A549 (cell line): Measurements from ENCODE around the gene VPS35L. TPM values are rescaled to one million over a fixed set of nuclear protein-coding genes. Genes with fewer than 3 reads are reported as not detected.

Source experiments
- ATAC-seq, 2 experiments: fragments of 200-7000 bp in 1 of 2; fragments of >200 bp in 1 of 2; cut with Nextera tagmentation in 1 of 2; cut with Tn5 transposase in 1 of 2; 3 replicates each; pipeline versions ENCODE4 v1.8.0 to v1.9.1; 2018 to 2020; ENCODE audit warnings: mild to moderate bottlenecking in 1 of 2, moderate library complexity in 1 of 2
- CTCF ChIA-PET: fragments of 300-600 bp; sonication (Branson Sonifier 250); formaldehyde crosslinking; extraction: SDS; loops from one replicate; lab custom pipeline; 2021; ENCODE audit warnings: antibody characterized with exemption, inconsistent platforms; lab: Yijun Ruan, JAX
- POLR2A ChIA-PET: fragments of 350-600 bp; formaldehyde crosslinking; extraction: SDS; loops from one replicate; lab custom pipeline; 2021; ENCODE audit warnings: antibody characterized with exemption, inconsistent platforms; lab: Yijun Ruan, JAX
- DNase-seq, 2 experiments: peaks; one replicate each; pipeline versions ENCODE4 v3.0.0 to v3.0.0-alpha.2; 2011 to 2016; ENCODE audit warnings: low read depth in 1 of 2, low spot score in 1 of 2
- FAIRE-seq: peaks from 2 replicates; lab custom pipeline; 2011; peaks lifted over from hg19 to GRCh38; lab: Jason Lieb, UNC
- H3K27ac ChIP-seq, 2 experiments: fragments of >200 bp; sonication (Bioruptor Twin); formaldehyde crosslinking; 3 replicates each; pipeline ENCODE4 v1.5.1; 2016 to 2017
- H3K4me1 ChIP-seq: fragments of >200 bp; sonication (Bioruptor Twin); formaldehyde crosslinking; 3 replicates; pipeline ENCODE4 v1.6.1; 2016
- H3K4me2 ChIP-seq: fragments of >200 bp; sonication (Bioruptor Twin); formaldehyde crosslinking; 3 replicates; pipeline ENCODE4 v1.6.1; 2016
- H3K4me3 ChIP-seq: fragments of >200 bp; sonication (Bioruptor Twin); formaldehyde crosslinking; 3 replicates; pipeline ENCODE4 v1.5.1; 2016
- H3K9me3 ChIP-seq: fragments of >200 bp; sonication (Bioruptor Twin); formaldehyde crosslinking; 3 replicates; pipeline ENCODE4 v1.6.1; 2016
- CBX8 ChIP-seq: fragments of 200-600 bp; sonication (generic); IDR thresholded peaks from 2 replicates; pipeline ENCODE4 v1.6.1; 2016
- CEBPB ChIP-seq, 2 experiments: fragments of >200 bp in 1 of 2; sonication (Bioruptor Twin) in 1 of 2; formaldehyde crosslinking in 1 of 2; IDR thresholded peaks; 2 replicates each; pipeline ENCODE4 v1.6.1; 2012 to 2016
- CHD2 ChIP-seq: fragments of 150-350 bp; IDR thresholded peaks from 2 replicates; pipeline ENCODE4 v1.6.1; 2014; ENCODE audit warnings: low read length; ENCODE audit not compliant: partially characterized antibody
- ELK1 ChIP-seq: fragments of 150-350 bp; IDR thresholded peaks from 2 replicates; pipeline ENCODE4 v1.6.1; 2014; ENCODE audit warnings: low read depth, mild to moderate bottlenecking, low read length
- FOSL2 ChIP-seq, 2 experiments: fragments of 450-650 bp in 1 of 2; fragments of >200 bp in 1 of 2; sonication (Bioruptor Twin) in 1 of 2; formaldehyde crosslinking; IDR thresholded peaks; 2 replicates each; pipeline versions ENCODE4 v1.5.0 to v1.6.1; 2016 to 2020; ENCODE audit warnings: mild to moderate bottlenecking in 1 of 2, moderate library complexity in 1 of 2
- FOXS1 ChIP-seq: fragments of 250-450 bp; sonication (Bioruptor Pico); IDR thresholded peaks from 2 replicates; pipeline ENCODE4 v1.5.0; 2020; ENCODE audit warnings: mild to moderate bottlenecking, moderate library complexity
- GATA3 ChIP-seq: IDR thresholded peaks from 2 replicates; pipeline ENCODE4 v1.6.1; 2012; ENCODE audit warnings: borderline replicate concordance
- JUN ChIP-seq, 2 experiments: fragments of >200 bp; sonication (Bioruptor Twin); formaldehyde crosslinking; IDR thresholded peaks; 2 replicates in 1 of 2; 3 replicates in 1 of 2; pipeline ENCODE4 v1.6.1; 2016 to 2017
- JUNB ChIP-seq: fragments of >200 bp; sonication (Bioruptor Twin); formaldehyde crosslinking; IDR thresholded peaks from 2 replicates; pipeline ENCODE4 v1.6.1; 2016
- MAFK ChIP-seq: fragments of 450-650 bp; IDR thresholded peaks from 2 replicates; pipeline ENCODE4 v1.6.1; 2014; ENCODE audit not compliant: partially characterized antibody
- NPAS2 ChIP-seq: fragments of 250-450 bp; sonication (Bioruptor Pico); IDR thresholded peaks from 2 replicates; pipeline ENCODE4 v1.8.0; 2022; ENCODE audit warnings: mild to moderate bottlenecking, moderate library complexity, borderline replicate concordance
- RARB ChIP-seq: fragments of 250-450 bp; sonication (Bioruptor Pico); IDR thresholded peaks from 2 replicates; pipeline ENCODE4 v1.8.0; 2021; ENCODE audit warnings: mild to moderate bottlenecking, moderate library complexity
- RFX5 ChIP-seq: fragments of 450-650 bp; IDR thresholded peaks from 2 replicates; pipeline ENCODE4 v1.7.1; 2014; ENCODE audit warnings: antibody characterized with exemption, mild to moderate bottlenecking, moderate library complexity
- SREBF2 ChIP-seq: fragments of 450-650 bp; IDR thresholded peaks from 2 replicates; pipeline ENCODE4 v1.6.1; 2014; ENCODE audit warnings: mild to moderate bottlenecking, moderate library complexity
- ZC3H11A ChIP-seq: fragments of 450-650 bp; IDR thresholded peaks from 2 replicates; pipeline ENCODE4 v1.6.1; 2014; ENCODE audit warnings: antibody characterized with exemption, mild to moderate bottlenecking
- ZSCAN20 ChIP-seq: fragments of 250-450 bp; sonication (Bioruptor Pico); IDR thresholded peaks from 2 replicates; pipeline ENCODE4 v1.8.0; 2022; ENCODE audit warnings: mild to moderate bottlenecking, moderate library complexity
- WGBS: methylation state at CpG from one replicate; pipeline ENCODE4 v1.1.6; 2017; ENCODE audit errors: missing lambda C conversion rate; 5-methylcytosine and 5-hydroxymethylcytosine counted together
- polyA plus RNA-seq, 4 experiments: library from polyadenylated mRNA; depleted of rRNA in 3 of 4; stranded (reverse); fragments of >200 nt; fragmentation: RNase III in 1 of 4; extraction: RNeasy Plus Mini Kit Qiagen cat#74134 plus additional on column Dnase treatment in 1 of 4; gene quantifications; 2 replicates in 3 of 4; 3 replicates in 1 of 4; pipeline ENCODE4 v1.2.3, GENCODE V29; 2011 to 2017
- TF ChIP-seq, protein P1 (sequence below): IDR thresholded peaks from 2 replicates; pipeline ENCODE4 v1.6.1; 2012
- TF ChIP-seq, protein P2 (sequence below): fragments of >200 bp; sonication (Bioruptor Twin); formaldehyde crosslinking; IDR thresholded peaks from 3 replicates; pipeline ENCODE4 v1.6.1; 2016
- TF ChIP-seq, protein P3 (sequence below): fragments of 200-600 bp; sonication (generic); IDR thresholded peaks from 2 replicates; pipeline ENCODE4 v1.6.1; 2016; ENCODE audit warnings: antibody characterized with exemption, mild to moderate bottlenecking, moderate library complexity

VPS35L gene
- polyA plus RNA-seq, 2 of the 4 experiments (the other 2 are of a cell fraction) = 38.4 to 47.7 TPM

DNA sequence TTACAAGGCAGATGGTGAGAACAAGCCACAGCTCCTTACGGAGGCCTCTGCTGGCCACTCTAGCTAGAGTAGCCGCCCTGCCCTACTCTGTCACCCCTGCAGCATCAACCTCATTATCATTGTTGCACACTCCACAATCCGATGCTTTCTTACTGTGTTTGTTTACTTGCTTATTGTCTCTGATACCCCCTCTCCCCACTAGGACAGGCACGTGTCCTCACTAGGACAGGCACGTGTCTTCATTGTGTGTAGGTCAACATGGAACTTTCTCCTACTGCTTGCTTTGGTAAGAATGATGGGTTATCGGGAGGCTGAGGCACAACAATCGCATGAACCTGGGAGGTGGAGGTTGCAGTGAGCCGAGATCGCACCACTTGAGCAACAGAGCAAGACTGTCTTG is 98.6 kb downstream of the VPS35L start:
- 88% methylated on average over 9 of the region's 9 CpGs for WGBS
- TF ChIP-seq, protein P1, sequence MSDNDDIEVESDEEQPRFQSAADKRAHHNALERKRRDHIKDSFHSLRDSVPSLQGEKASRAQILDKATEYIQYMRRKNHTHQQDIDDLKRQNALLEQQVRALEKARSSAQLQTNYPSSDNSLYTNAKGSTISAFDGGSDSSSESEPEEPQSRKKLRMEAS = no peak
- TF ChIP-seq RARB (CRISPR knock-in tag) = no peak
- no peak for TF ChIP-seq FOSL2 (IDR thresholded peaks at IDR 0.05)
- TF ChIP-seq FOSL2 (CRISPR knock-in tag; IDR thresholded peaks at IDR 0.05) = no peak
- TF ChIP-seq JUN (IDR thresholded peaks at IDR 0.05) = no peak
- TF ChIP-seq, protein P2, sequence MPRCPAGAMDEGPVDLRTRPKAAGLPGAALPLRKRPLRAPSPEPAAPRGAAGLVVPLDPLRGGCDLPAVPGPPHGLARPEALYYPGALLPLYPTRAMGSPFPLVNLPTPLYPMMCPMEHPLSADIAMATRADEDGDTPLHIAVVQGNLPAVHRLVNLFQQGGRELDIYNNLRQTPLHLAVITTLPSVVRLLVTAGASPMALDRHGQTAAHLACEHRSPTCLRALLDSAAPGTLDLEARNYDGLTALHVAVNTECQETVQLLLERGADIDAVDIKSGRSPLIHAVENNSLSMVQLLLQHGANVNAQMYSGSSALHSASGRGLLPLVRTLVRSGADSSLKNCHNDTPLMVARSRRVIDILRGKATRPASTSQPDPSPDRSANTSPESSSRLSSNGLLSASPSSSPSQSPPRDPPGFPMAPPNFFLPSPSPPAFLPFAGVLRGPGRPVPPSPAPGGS = no peak
- no peak for TF ChIP-seq CEBPB (IDR thresholded peaks at IDR 0.05)
- no peak for TF ChIP-seq ZC3H11A
- no peak for TF ChIP-seq ZSCAN20 (CRISPR knock-in tag)
- no peak for TF ChIP-seq RFX5
- TF ChIP-seq JUNB = no peak
- TF ChIP-seq MAFK = no peak
- TF ChIP-seq ELK1 = no peak
- no peak for TF ChIP-seq FOXS1 (CRISPR knock-in tag)
- no peak for TF ChIP-seq SREBF2
- TF ChIP-seq NPAS2 = no peak
- TF ChIP-seq, all 56 proteins: peak for 0
- FAIRE-seq (no peak), DNase-seq (no peak), ATAC-seq (no peak)
- Histone ChIP-seq H3K27ac (no peak overlapping the region), H3K4me2 (no peak overlapping the region), H3K4me3 (no peak overlapping the region), H3K4me1 (no peaks in the 10 kb centered on the region), H3K9me3 (no peaks in the 10 kb centered on the region)
- ChIA-PET CTCF (interaction anchor here (1.4 to 1.7 kb wide), 3 partner anchors 12 to 232 kb away, joined by 3 to 5 read pairs (median 5); no protein-coding TSS in a partner anchor), POLR2A (no interaction called here)

DNA sequence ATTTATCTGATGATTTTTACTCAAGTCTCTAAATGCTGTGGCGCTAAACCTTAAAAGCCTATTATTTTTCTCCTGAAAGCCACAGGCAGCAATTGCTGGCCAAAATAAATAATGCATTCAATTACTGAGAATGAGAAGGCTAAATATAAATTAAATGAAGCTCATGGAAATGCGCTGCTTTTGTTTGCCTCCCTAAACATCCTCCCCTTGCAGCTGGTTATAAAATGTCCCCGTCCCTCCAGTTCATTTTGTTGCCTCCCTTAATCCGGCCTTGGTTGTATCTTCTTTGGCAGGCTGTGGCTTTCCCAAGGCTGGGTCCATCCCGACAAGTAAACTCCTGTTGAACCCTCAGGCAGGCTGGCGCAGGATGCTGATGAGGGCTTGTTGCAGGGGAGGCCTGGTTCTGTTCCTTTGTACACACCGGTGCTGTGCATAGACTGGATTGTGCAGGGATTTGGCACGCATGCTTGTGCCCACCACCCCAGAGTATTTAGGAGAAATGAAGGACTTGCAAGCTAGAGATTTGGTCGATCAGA is 99.8 kb downstream of the VPS35L start:
- Histone ChIP-seq H3K4me1 (no peaks in the 10 kb centered on the region), H3K9me3 (no peaks in the 10 kb centered on the region), H3K27ac (no peak overlapping the region), H3K4me2 (no peak overlapping the region), H3K4me3 (no peak overlapping the region)
- DNase-seq = no peak
- CTCF ChIA-PET = interaction anchor here (0.8 to 1.7 kb wide), 3 partner anchors 10 to 54 kb away, joined by 3 to 5 read pairs (median 3); no protein-coding TSS in a partner anchor
- POLR2A ChIA-PET = interaction anchor here (0.7 kb wide), 1 partner anchor 1152 kb away, joined by 5 read pairs; no protein-coding TSS in a partner anchor
- 89% methylated on average over 9 of the region's 9 CpGs for WGBS
- TF ChIP-seq, protein P3, sequence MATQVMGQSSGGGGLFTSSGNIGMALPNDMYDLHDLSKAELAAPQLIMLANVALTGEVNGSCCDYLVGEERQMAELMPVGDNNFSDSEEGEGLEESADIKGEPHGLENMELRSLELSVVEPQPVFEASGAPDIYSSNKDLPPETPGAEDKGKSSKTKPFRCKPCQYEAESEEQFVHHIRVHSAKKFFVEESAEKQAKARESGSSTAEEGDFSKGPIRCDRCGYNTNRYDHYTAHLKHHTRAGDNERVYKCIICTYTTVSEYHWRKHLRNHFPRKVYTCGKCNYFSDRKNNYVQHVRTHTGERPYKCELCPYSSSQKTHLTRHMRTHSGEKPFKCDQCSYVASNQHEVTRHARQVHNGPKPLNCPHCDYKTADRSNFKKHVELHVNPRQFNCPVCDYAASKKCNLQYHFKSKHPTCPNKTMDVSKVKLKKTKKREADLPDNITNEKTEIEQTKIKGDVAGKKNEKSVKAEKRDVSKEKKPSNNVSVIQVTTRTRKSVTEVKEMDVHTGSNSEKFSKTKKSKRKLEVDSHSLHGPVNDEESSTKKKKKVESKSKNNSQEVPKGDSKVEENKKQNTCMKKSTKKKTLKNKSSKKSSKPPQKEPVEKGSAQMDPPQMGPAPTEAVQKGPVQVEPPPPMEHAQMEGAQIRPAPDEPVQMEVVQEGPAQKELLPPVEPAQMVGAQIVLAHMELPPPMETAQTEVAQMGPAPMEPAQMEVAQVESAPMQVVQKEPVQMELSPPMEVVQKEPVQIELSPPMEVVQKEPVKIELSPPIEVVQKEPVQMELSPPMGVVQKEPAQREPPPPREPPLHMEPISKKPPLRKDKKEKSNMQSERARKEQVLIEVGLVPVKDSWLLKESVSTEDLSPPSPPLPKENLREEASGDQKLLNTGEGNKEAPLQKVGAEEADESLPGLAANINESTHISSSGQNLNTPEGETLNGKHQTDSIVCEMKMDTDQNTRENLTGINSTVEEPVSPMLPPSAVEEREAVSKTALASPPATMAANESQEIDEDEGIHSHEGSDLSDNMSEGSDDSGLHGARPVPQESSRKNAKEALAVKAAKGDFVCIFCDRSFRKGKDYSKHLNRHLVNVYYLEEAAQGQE = no peak
- no peak for TF ChIP-seq CBX8
- TF ChIP-seq CHD2 = no peak
- TF ChIP-seq GATA3 = no peak
- TF ChIP-seq ZC3H11A = no peak
- FAIRE-seq = no peak
- ATAC-seq = no peak
